HG03520 (cell line): ENCODE measurements around the gene RNF26.

Source experiments
- ATAC-seq: cut with Tn5 transposase; IDR thresholded peaks from one replicate; pipeline ENCODE4 v1.9.1; 2021; ENCODE audit warnings: mild to moderate bottlenecking, moderate library complexity; ENCODE audit not compliant: unreplicated experiment

RNF26 gene

GRCh38 chr11:119335655-119336543 is 1.6 kb downstream of the RNF26 start:
- ATAC-seq: no peak

GRCh38 chr11:119336744-119337469 is 2.6 kb downstream of the RNF26 start:
- no peak for ATAC-seq

GRCh38 chr11:119337581-119338317 is 3.4 kb downstream of the RNF26 start:
- no peak for ATAC-seq

GRCh38 chr11:119338318-119338890 is 4.1 kb downstream of the RNF26 start:
- no peak for ATAC-seq

- ATAC-seq: no peak
These were observed 4.8 kb downstream of the RNF26 start for GRCh38 chr11:119338965-119339588.

- no peak for ATAC-seq
These were observed 5.4 kb downstream of the RNF26 start for GRCh38 chr11:119339589-119340334.

GRCh38 chr11:119340335-119341221 is 6.3 kb downstream of the RNF26 start, which contains the start of gene C1QTNF5:
C1QTNF5 (minus strand) TSS chr11:119340883; CDS start chr11:119340397, 486 bp downstream.
- ATAC-seq: no peak

GRCh38 chr11:119341222-119342022 is 7.1 kb downstream of the RNF26 start:
- no peak for ATAC-seq

- ATAC-seq: no peak
These were observed 7.6 kb downstream of the RNF26 start for GRCh38 chr11:119342023-119342300.

GRCh38 chr11:119342362-119343130 is 8.2 kb downstream of the RNF26 start:
- ATAC-seq: no peak

GRCh38 chr11:119343726-119344125 is 9.4 kb downstream of the RNF26 start:
- no peak for ATAC-seq

- no peak for ATAC-seq
These were observed 10.1 kb downstream of the RNF26 start for GRCh38 chr11:119344291-119345010.

GRCh38 chr11:119345685-119346084 is 11.4 kb downstream of the RNF26 start:
- ATAC-seq: no peak

GRCh38 chr11:119346605-119347004 is 12.3 kb downstream of the RNF26 start, which contains the start of gene MFRP:
MFRP (minus strand) TSS chr11:119346705; CDS start chr11:119346513, 192 bp downstream.
- ATAC-seq: no peak

- ATAC-seq: no peak
These were observed 12.9 kb downstream of the RNF26 start for GRCh38 chr11:119347242-119347641.

GRCh38 chr11:119347940-119348605 is 13.7 kb downstream of the RNF26 start:
- ATAC-seq: no peak
